ENCODE data around the gene SLC7A11.

- no peak for TF ChIP-seq CTCF (conservative IDR thresholded peaks at IDR 0.05 in 1 of 2, IDR thresholded peaks at IDR 0.05 in 1 of 2; ENCODE audit: low read depth in 1 of 2, low read length in 2 of 2)
- TF ChIP-seq EZH2 (IDR thresholded peaks at IDR 0.05; ENCODE audit: low read length, missing control alignments) = no peak
Measured at GRCh38 chr4:138184886-138185285, 57.3 kb downstream of the SLC7A11 start.
